ENCODE results near the gene ATP8B1. TPM values are rescaled to one million over a fixed set of nuclear protein-coding genes. Genes with fewer than 3 reads are reported as not detected.

The ATP8B1 gene
- total and polyA plus RNA-seq, 2 of the 8 experiments (the other 6 are each of a cell fraction or from before 2014, with no cell fraction given) = 1.1 to 4.6 TPM

- Histone ChIP-seq H3K23ac (ENCODE audit: insufficient read length) (no peak overlapping the region), H3K56ac (replicated peaks; ENCODE audit: insufficient read length, low read depth, low read length) (no peak overlapping the region), H4K91ac (replicated peaks; ENCODE audit: insufficient read length, low read length) (no peak overlapping the region), H2BK20ac (ENCODE audit: low read length) (no peak overlapping the region), H2BK15ac (ENCODE audit: low read length) (no peak overlapping the region), H3K18ac (ENCODE audit: extremely low read depth, low read length) (no peak overlapping the region), H3K9ac (replicated peaks in 1 of 4; ENCODE audit: extremely low read depth in 1 of 4, low read depth in 3 of 4, low read length in 3 of 4) (no peak overlapping the region; a peak in 1 of 7 replicates), H3K27ac (ENCODE audit: low read depth, low read length) (no peak overlapping the region), H3K36me3 (ENCODE audit: control insufficient read depth in 2 of 4, insufficient read depth in 4 of 4, low read length in 3 of 4) (no peaks in the 10 kb centered on the region), H3K9me3 (ENCODE audit: insufficient read depth in 2 of 2, low read depth in 1 of 2, low read length in 1 of 2) (no peaks in the 10 kb centered on the region), H4K8ac (ENCODE audit: extremely low read depth, insufficient read depth, low read length) (no peak overlapping the region), H3K79me2 (ENCODE audit: control insufficient read depth in 1 of 2, insufficient read depth in 2 of 2, low read length in 2 of 2) (no peaks in the 10 kb centered on the region), H2BK120ac (replicated peaks; ENCODE audit: low read depth, low read length) (no peak overlapping the region), H3K27me3 (replicated peaks in 1 of 4; ENCODE audit: control insufficient read depth in 3 of 4, extremely low read depth in 1 of 4, insufficient read depth in 3 of 4, low read length in 3 of 4) (no peaks in the 10 kb centered on the region), H4K5ac (ENCODE audit: insufficient read length, low read depth, low read length) (no peak overlapping the region), H3K4ac (replicated peaks; ENCODE audit: insufficient read length, low read depth, low read length) (no peak overlapping the region), H2BK12ac (ENCODE audit: low read depth, low read length) (no peak overlapping the region), H2BK5ac (ENCODE audit: low read depth, low read length) (no peak overlapping the region), H3K4me3 (ENCODE audit: extremely low read depth in 1 of 4, insufficient read depth in 2 of 4, low read depth in 3 of 4, low read length in 4 of 4) (no peak overlapping the region), H3K23me2 (ENCODE audit: low read depth, low read length) (no peaks in the 10 kb centered on the region), H2AK5ac (ENCODE audit: low read depth, low read length) (no peak overlapping the region), H3K4me2 (ENCODE audit: insufficient read depth in 1 of 2, low read depth in 2 of 2, low read length in 2 of 2) (no peak overlapping the region), H3K14ac (ENCODE audit: insufficient read length) (no peak overlapping the region), H3K4me1 (replicated peaks in 1 of 4; ENCODE audit: control insufficient read depth in 3 of 4, insufficient read depth in 4 of 4, low read length in 3 of 4) (peaks cover 0 to 3% (median 2%) of the 10 kb centered on the region in 4 experiments; a peak in 3 of 7 replicates), H3K79me1 (ENCODE audit: low read depth, low read length) (no peaks in the 10 kb centered on the region), H2AFZ (ENCODE audit: low read length) (no peak overlapping the region), H4K20me1 (replicated peaks in 1 of 2; ENCODE audit: control insufficient read depth in 1 of 2, insufficient read depth in 2 of 2, low read length in 2 of 2) (no peaks in the 10 kb centered on the region)
- POLR2A ChIA-PET (ENCODE audit: partially characterized antibody) = interaction anchor here (1.7 kb wide), 1 partner anchor 11 kb away, joined by 5 read pairs; no protein-coding TSS in a partner anchor
- CTCF ChIA-PET (ENCODE audit: partially characterized antibody) = interaction anchor here (1.3 to 1.8 kb wide), 2 partner anchors 9 to 75 kb away, joined by 5 to 6 read pairs; no protein-coding TSS in a partner anchor
- no peak for DNase-seq (ENCODE audit: low read depth in 1 of 2, low spot score in 2 of 2)
- FAIRE-seq = no peak
- 83% methylated on average over 16 of the region's 16 CpGs; no CpG with 5 or more reads in 1 of the 2 experiments for WGBS, 2 experiments (ENCODE audit: extremely low coverage in 1 of 2, insufficient coverage in 1 of 2, insufficient read length in 1 of 2, insufficient replicate concordance in 2 of 2, low coverage in 1 of 2, low lambda C conversion rate in 2 of 2, missing lambda C conversion rate in 1 of 2)
These were observed 18.9 kb downstream of the ATP8B1 start for GRCh38 chr18:57784034-57784800.

Measured in H1 (cell line).